ENCODE measurements around the gene GNPAT. TPM values are rescaled to one million over a fixed set of nuclear protein-coding genes. Genes with fewer than 3 reads are reported as not detected.

The GNPAT gene
- total RNA-seq, 2 experiments from 2014 or later = 56.2 to 60.3 TPM

Other genes starting within 250 kb of the GNPAT start
- 10 to 100 TPM; 14.3 to 15.1 TPM for gene FAM89A, start 201.0 kb upstream of the GNPAT start, total RNA-seq
- gene TRIM67, start 79.2 kb upstream of the GNPAT start, total RNA-seq = not detected
- 10 to 100 TPM; 14.4 to 15.2 TPM for gene EXOC8, start 96.6 kb downstream of the GNPAT start, total RNA-seq
- gene SPRTN, start 97.1 kb downstream of the GNPAT start, total RNA-seq = 10 to 100 TPM in 1 of 2 experiments, 1 to 10 TPM in 1; 7.4 to 11.0 TPM
- 10 to 100 TPM; 15.8 to 16.2 TPM for gene EGLN1, start 181.1 kb downstream of the GNPAT start, total RNA-seq